GM18499 (cell line): ENCODE data around the gene CT45A9.
"Not testable (repeated sequence)": the region's sequence is repeated elsewhere in the genome, so short reads cannot be mapped to it uniquely, and the experiment has no call there.

ENCODE experiments used
- ATAC-seq: cut with Tn5 transposase; IDR thresholded peaks from one replicate; pipeline ENCODE4 v1.9.1; 2021; ENCODE audit warnings: moderate number of reproducible peaks; ENCODE audit not compliant: insufficient read depth, unreplicated experiment

CT45A9 gene, protein sequence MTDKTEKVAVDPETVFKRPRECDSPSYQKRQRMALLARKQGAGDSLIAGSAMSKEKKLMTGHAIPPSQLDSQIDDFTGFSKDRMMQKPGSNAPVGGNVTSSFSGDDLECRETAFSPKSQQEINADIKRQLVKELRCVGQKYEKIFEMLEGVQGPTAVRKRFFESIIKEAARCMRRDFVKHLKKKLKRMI

DNA sequence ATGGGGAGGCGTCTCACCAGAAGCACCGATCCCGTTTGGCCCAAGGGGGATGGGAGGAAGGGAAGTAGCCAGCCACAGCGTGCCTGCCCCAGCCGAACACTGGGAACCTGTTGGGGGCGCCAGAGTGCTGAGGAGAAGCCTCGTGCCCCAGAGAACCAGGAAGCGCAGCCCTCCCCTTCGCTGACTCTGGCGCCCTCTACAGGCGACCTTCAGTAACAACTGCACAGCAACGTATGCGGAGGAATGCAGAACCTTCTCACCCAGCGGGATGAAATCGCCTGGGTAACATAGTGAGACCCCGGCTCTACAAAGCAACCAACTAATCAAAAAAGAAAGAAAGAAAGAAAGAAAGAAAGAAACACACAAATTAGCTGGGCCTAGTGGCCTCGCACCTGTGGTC, at the start of gene CT45A9:
Gene CT45A9 (minus strand): TSS at position 101 of the 400 bp plus-strand sequence. CDS start 3,751 bp downstream, outside the sequence.
- not testable (repeated sequence) for ATAC-seq

DNA sequence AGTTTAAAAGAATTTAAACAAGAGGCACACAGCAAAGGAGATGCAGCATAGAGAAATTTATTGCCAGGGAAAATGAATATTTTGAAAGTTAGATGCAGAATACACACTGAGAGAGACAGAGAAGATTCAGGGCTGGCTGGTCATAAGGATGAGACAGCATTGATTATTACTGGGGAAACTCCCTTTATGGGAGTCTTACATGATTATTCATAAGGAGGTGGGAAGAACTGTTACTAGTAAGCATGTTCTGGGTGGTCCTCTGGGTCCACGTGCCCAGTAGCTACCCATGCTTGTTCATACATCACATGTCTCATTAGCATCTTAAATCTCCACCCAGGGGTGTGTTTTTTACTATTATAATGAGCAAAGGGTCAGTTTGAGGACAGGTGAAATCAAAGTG, 48.9 kb upstream of the CT45A9 start:
- not testable (repeated sequence) for ATAC-seq

DNA sequence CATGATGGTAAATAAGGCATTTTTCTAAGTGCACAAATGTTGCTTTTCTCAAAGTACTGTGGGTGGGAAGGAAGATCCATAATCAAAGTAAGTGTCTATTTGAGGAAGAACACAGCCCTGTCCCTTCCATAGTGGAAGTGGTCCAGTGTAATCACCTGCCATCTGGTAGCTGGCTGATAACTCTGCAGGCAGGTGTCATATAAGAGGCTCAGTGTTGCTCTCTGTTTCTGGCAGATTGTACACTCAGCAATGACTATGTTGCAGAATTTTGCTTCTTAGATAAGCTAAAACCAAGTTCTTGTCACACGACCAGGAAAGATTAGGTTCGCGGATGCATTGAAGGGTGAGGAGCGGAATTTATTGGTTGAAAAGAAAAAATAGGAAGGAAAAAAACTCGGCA, 42.8 kb upstream of the CT45A9 start:
- no peak for ATAC-seq

DNA sequence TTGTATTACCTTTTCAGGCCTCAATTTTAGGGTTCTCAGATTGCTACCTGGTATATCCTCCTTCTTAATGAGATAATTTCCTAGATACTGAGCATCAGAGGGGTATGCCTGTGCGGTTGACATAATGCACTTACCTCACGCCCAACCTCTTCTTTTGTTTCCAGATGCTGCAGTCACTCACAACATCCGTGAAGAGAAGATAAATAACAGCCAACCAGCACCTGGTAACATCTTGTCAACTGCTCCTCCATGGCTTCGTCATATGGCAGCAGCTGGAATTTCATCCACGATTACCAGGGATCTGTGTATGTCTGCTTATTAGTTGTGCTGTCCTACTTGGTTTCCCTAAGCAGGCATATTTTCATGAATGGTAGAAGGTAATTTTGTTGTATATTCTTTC, 38.6 kb upstream of the CT45A9 start:
- no peak for ATAC-seq

DNA sequence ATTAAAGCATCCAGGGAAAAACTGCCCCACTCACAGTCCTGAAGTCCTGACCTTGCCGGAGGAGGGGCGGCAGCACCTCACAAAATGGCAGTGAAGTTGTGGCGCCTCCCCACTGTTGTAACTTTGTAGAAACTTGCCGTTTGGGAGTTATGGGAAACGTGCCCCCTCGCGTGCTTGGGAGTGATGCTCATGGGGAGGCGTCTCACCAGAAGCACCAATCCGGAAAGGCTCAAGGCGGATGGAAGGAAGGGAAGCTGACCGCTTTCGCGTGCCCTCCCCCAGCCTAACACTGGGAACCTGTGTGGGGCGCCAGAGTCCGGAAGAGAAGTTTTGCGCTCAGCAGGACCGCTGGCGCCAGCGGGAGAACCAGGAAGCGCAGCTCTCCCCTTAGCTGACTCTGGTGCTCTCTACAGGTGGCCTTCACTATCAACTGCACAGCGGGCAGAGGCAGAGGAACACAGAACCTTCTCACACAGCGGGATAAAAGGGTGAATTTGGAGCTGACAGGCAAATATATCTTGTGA, 21.7 kb upstream of the CT45A9 start, which contains the start of the genes CT45A10 and SAGE1:
Gene CT45A10 (minus strand): TSS at position 151 of the 524 bp plus-strand sequence. CDS start 8,100 bp downstream, outside the sequence.
Gene SAGE1 (plus strand): TSS at position 423 of the 524 bp plus-strand sequence. CDS start 2,527 bp downstream, outside the sequence.
- ATAC-seq, result no peak

DNA sequence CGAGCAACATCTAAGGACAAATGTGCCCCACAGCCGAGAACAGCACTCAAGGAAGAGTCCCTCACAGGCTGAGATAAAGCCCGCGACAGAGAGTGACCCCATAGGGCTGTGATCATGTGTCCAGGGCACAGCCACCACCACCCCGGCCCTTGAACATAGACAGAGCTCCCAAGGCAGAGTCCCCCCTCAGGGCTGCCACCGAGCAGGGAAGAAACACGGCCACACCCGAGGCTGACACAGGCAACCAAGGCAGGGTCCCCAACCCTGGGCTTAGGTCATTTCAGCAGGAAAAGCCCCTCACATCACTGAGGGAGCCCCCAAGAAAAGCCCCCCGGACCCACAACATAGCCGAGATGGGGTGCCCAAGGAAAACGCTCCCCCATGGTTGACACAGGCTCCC, 21.2 kb upstream of the CT45A9 start:
- ATAC-seq, result no peak

DNA sequence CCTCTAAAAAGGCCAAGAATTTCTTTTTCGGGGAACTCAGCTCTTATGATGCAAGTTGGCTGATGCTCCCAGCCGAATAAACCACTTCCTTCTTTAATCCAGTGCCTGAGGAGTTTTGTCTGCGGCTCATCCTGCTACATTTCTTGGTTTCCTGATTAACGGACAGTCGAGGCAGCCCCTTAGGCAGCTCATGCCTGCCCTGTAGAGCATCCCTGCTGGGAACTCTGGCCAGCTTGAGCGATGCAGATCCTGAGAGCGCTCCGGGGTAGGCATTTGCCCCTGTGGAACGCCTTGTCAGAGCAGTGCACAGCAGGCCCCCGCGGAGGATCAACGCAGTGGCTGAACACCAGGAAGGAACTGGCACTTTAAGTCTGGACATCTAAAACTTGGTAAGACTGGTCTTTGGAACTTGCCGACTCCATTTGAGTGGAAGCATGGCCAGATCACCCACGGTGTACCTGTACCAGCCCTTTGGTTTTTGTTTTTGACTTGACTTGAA, 18.5 kb upstream of the CT45A9 start:
- no peak for ATAC-seq

DNA sequence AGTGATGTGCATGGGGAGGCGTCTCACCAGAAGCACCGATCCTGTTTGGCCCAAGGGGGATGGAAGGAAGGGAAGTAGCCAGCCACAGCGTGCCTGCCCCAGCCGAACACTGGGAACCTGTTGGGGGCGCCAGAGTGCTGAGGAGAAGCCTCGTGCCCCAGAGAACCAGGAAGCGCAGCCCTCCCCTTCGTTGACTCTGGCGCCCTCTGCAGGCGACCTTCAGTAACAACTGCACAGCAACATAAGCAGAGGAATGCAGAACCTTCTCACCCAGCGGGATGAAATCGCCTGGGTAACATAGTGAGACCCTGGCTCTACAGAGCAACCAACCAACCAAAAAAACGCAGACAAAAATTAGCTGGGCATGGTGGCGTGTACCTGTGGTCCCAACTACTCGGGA, 17.4 kb upstream of the CT45A9 start:
- ATAC-seq, result not testable (repeated sequence)

DNA sequence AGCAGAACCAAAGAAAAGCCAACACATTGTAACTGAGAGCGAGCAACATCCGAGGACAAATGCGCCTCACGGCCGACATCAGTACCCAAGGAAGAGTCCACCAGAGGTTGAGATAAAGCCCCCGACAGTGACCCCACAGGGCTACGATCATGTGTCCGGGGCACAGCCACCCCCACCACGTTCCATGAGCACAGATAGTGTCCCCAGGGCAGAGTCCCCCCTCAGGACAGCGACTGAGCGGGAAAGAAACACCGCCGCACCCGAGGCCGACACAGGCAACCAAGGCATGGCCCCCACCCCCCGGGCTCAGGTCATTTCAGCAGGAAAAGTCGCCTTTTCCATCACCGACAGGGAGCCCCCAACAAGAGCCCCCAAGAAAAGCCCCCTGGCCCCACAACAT, 16.6 kb upstream of the CT45A9 start:
- not testable (repeated sequence) for ATAC-seq

DNA sequence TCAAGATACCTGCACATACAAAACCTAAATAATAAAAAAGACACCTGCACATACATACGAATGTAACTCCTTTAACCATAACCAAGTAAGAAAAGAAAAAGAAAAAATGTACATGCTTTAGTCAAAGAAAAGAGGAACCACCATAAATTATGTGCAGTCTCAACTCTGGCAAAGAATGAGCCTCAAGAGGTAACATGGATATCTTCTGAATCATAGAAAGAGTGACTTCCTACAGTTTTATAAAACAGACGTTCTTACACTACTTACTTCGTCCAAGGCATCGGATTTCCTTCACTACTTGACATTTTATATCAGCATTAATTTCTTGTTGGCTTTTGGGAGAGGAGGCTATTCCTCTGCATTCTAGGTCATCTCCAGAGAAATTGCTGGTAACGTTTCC, 11.1 kb upstream of the CT45A9 start:
- ATAC-seq, result not testable (repeated sequence)

DNA sequence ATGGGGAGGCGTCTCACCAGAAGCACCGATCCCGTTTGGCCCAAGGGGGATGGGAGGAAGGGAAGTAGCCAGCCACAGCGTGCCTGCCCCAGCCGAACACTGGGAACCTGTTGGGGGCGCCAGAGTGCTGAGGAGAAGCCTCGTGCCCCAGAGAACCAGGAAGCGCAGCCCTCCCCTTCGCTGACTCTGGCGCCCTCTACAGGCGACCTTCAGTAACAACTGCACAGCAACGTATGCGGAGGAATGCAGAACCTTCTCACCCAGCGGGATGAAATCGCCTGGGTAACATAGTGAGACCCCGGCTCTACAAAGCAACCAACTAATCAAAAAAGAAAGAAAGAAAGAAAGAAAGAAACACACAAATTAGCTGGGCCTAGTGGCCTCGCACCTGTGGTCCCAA, 17.2 kb downstream of the CT45A9 start, which contains the start of gene CT45A8:
Gene CT45A8 (minus strand): TSS at position 101 of the 400 bp plus-strand sequence. CDS start 3,755 bp downstream, outside the sequence.
- ATAC-seq, result not testable (repeated sequence)

DNA sequence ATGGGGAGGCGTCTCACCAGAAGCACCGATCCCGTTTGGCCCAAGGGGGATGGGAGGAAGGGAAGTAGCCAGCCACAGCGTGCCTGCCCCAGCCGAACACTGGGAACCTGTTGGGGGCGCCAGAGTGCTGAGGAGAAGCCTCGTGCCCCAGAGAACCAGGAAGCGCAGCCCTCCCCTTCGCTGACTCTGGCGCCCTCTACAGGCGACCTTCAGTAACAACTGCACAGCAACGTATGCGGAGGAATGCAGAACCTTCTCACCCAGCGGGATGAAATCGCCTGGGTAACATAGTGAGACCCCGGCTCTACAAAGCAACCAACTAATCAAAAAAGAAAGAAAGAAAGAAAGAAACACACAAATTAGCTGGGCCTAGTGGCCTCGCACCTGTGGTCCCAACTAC, 34.4 kb downstream of the CT45A9 start, which contains the start of gene CT45A7:
Gene CT45A7 (minus strand): TSS at position 101 of the 400 bp plus-strand sequence. CDS start 3,747 bp downstream, outside the sequence.
- not testable (repeated sequence) for ATAC-seq

DNA sequence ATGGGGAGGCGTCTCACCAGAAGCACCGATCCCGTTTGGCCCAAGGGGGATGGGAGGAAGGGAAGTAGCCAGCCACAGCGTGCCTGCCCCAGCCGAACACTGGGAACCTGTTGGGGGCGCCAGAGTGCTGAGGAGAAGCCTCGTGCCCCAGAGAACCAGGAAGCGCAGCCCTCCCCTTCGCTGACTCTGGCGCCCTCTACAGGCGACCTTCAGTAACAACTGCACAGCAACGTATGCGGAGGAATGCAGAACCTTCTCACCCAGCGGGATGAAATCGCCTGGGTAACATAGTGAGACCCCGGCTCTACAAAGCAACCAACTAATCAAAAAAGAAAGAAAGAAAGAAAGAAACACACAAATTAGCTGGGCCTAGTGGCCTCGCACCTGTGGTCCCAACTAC, 51.7 kb downstream of the CT45A9 start, which contains the start of gene CT45A2:
Gene CT45A2 (minus strand): TSS at position 101 of the 400 bp plus-strand sequence. CDS start 3,747 bp downstream, outside the sequence.
- not testable (repeated sequence) for ATAC-seq
